HL-60 (cell line): ENCODE measurements around the gene ANKRD6.

Experiments
- CTCF ChIP-seq: IDR thresholded peaks from one replicate; pipeline ENCODE4 v1.5.1; 2011; ENCODE audit warnings: low read length, control low read depth, inconsistent platforms; ENCODE audit not compliant: insufficient read depth
- POLR2AphosphoS5 ChIP-seq: IDR thresholded peaks from 2 replicates; pipeline ENCODE4 v1.6.1; 2012; ENCODE audit warnings: low read depth
- REST ChIP-seq: IDR thresholded peaks from 2 replicates; pipeline ENCODE4 v1.6.1; 2012; ENCODE audit warnings: low read depth; ENCODE audit not compliant: insufficient replicate concordance
- SPI1 ChIP-seq: IDR thresholded peaks from 2 replicates; pipeline ENCODE4 v1.6.1; 2012; ENCODE audit warnings: low read depth, mild to moderate bottlenecking, borderline replicate concordance

- no peak for TF ChIP-seq REST
- TF ChIP-seq POLR2AphosphoS5 = no peak
- TF ChIP-seq CTCF = no peak
- TF ChIP-seq SPI1 = no peak
These were observed 133.3 kb downstream of the ANKRD6 start for GRCh38 chr6:89566008-89566800.
